Measurements from ENCODE around the gene S100PBP.

The S100PBP gene

DNA sequence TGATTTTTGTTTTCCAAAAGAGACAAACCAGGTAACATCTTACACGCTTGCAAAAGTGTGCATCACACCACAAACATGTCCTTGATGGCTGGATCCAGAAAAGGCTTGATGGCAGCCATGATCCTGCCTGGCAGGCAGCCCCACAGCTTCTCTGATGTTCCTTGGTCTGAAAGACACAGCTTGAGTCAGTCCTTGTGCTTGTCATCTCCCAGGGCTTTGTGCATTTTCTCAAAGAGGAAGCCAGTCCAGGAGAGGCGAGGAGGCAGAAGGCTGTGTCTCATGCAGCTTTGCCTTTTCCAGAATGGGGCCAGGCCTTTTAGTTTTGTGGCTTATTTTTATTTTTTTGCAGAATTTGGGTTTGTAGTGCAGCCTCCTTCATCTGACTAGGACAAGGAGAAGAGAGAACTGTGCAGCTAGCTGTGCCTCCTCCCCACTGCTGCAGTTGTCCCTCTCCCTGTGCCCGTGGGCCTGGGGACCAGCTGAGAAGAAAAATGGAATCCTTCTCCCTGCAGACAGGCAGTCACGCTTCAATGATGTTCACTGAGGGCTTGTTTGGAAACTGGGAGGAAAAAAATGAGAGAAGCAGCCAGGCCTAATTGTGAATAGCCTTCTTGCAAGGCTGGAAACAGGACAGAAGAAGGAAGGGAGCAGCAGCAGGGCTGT is 45.9 kb downstream of the S100PBP start:
- TF ChIP-seq POLR2AphosphoS5 (IDR thresholded peaks at IDR 0.05; ENCODE audit: low read depth, low read length) (no peak), FOXP2 (optimal IDR thresholded peaks at IDR 0.05; ENCODE audit: borderline replicate concordance, extremely low read depth, extremely low read length, insufficient read depth) (no peak), SIN3A (IDR thresholded peaks at IDR 0.05; ENCODE audit: borderline replicate concordance, insufficient read depth, low read length) (no peak), TAF1 (IDR thresholded peaks at IDR 0.05; ENCODE audit: borderline replicate concordance, insufficient read depth, low read length) (no peak)
- TF ChIP-seq, protein P1, sequence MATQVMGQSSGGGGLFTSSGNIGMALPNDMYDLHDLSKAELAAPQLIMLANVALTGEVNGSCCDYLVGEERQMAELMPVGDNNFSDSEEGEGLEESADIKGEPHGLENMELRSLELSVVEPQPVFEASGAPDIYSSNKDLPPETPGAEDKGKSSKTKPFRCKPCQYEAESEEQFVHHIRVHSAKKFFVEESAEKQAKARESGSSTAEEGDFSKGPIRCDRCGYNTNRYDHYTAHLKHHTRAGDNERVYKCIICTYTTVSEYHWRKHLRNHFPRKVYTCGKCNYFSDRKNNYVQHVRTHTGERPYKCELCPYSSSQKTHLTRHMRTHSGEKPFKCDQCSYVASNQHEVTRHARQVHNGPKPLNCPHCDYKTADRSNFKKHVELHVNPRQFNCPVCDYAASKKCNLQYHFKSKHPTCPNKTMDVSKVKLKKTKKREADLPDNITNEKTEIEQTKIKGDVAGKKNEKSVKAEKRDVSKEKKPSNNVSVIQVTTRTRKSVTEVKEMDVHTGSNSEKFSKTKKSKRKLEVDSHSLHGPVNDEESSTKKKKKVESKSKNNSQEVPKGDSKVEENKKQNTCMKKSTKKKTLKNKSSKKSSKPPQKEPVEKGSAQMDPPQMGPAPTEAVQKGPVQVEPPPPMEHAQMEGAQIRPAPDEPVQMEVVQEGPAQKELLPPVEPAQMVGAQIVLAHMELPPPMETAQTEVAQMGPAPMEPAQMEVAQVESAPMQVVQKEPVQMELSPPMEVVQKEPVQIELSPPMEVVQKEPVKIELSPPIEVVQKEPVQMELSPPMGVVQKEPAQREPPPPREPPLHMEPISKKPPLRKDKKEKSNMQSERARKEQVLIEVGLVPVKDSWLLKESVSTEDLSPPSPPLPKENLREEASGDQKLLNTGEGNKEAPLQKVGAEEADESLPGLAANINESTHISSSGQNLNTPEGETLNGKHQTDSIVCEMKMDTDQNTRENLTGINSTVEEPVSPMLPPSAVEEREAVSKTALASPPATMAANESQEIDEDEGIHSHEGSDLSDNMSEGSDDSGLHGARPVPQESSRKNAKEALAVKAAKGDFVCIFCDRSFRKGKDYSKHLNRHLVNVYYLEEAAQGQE (IDR thresholded peaks at IDR 0.05; ENCODE audit: insufficient read depth in 1 of 2, low read depth in 2 of 2, low read length in 2 of 2) = no peak

DNA sequence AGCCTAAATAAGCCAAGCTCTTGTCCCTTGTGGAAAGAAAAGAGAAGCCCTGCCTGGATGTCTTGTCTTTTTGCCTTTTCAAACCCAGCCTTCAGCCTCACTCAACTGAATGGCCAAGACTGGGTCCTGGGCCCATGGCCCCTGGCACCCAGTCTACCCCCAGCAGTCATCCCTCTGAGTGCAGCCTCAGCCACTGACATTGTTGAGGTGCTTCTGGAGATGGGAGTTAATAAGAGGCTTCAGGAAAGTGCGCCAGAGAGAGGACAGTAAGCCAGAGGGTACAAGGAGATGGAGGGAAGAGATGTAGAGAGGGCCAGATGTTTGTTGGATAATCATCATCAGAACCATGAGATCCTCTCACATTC is 46.4 kb downstream of the S100PBP start:
- TF ChIP-seq SIN3A (IDR thresholded peaks at IDR 0.05; ENCODE audit: borderline replicate concordance, insufficient read depth, low read length) (no peak), TAF1 (IDR thresholded peaks at IDR 0.05; ENCODE audit: borderline replicate concordance, insufficient read depth, low read length) (no peak), FOXP2 (optimal IDR thresholded peaks at IDR 0.05; ENCODE audit: borderline replicate concordance, extremely low read depth, extremely low read length, insufficient read depth) (no peak), POLR2AphosphoS5 (IDR thresholded peaks at IDR 0.05; ENCODE audit: low read depth, low read length) (no peak)
- TF ChIP-seq, protein P1 (IDR thresholded peaks at IDR 0.05; ENCODE audit: insufficient read depth in 1 of 2, low read depth in 2 of 2, low read length in 2 of 2) = no peak

DNA sequence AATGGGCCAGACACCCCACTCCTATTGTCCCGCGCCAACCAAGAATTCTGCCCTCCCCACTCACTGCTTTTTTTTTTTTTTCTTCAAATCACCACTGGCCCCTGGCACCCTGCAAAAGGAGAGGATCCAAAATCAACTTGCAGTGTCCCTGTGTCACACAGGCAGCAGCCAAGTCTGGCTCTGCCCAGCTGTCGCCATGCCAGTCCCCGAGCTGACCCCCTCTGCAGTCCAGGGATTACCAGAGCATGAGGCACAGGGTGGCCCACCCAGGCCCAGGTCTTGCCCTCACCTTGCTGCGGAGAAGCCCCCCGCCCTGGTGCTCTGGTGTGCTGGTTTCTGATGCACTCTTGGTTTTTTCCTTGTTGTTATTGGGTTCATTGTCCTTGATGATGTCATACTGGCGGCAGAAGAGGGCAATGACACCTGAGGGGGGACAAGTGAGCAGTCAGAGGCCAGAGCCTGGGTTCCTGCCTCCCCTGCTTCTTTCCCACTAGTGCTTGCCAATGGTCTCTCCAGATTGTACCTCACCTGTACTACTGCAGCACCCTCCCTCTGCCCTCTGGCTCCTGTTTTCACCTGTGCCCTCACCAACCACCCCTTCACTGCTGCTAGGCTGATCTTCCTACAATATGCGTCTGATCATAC is 47.0 kb downstream of the S100PBP start:
- TF ChIP-seq FOXP2 (optimal IDR thresholded peaks at IDR 0.05; ENCODE audit: borderline replicate concordance, extremely low read depth, extremely low read length, insufficient read depth) = no peak
- no peak for TF ChIP-seq TAF1 (IDR thresholded peaks at IDR 0.05; ENCODE audit: borderline replicate concordance, insufficient read depth, low read length)
- TF ChIP-seq POLR2AphosphoS5 (IDR thresholded peaks at IDR 0.05; ENCODE audit: low read depth, low read length) = no peak
- no peak for TF ChIP-seq SIN3A (IDR thresholded peaks at IDR 0.05; ENCODE audit: borderline replicate concordance, insufficient read depth, low read length)
- TF ChIP-seq, protein P1 (IDR thresholded peaks at IDR 0.05; ENCODE audit: insufficient read depth in 1 of 2, low read depth in 2 of 2, low read length in 2 of 2) = no peak

DNA sequence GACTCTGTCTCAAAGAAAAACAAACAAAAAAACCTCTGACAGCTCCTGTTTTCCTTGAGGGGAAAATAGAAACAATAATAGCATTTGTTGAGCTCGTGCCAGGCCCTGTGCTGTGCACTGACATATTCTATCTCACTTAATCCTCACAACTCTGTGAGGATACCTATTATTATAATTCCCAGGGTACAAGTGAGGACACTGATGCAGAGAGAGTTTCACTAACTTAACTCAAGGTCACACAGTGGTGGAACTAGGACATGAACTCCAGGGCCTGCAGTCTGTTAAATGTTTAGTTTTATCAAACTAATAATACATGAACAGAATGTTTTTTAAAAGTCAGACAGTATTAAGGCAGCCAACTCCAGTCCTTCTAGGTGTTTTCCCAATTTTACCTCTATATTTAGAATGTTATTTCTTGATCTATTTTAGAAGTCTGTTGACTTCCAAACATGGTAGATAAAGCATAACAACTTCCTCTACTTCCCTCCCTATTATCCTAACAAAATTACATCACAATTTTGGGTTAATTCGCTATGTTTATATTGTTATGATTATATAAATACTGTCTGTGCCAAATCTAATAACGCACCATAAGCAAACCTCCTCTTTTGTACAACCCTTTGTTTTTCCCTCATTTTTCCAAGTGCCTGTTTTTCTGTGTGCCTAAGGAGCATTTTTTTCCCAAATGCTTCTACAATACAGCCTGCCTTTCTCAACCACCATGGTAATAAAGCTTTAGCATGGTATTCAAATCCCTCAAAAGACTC is 48.4 kb downstream of the S100PBP start:
- no peak for TF ChIP-seq SIN3A (IDR thresholded peaks at IDR 0.05; ENCODE audit: borderline replicate concordance, insufficient read depth, low read length)
- TF ChIP-seq POLR2AphosphoS5 (IDR thresholded peaks at IDR 0.05; ENCODE audit: low read depth, low read length) = no peak
- TF ChIP-seq, protein P1 (IDR thresholded peaks at IDR 0.05; ENCODE audit: insufficient read depth in 1 of 2, low read depth in 2 of 2, low read length in 2 of 2) = no peak
- TF ChIP-seq FOXP2 (optimal IDR thresholded peaks at IDR 0.05; ENCODE audit: borderline replicate concordance, extremely low read depth, extremely low read length, insufficient read depth) = no peak
- no peak for TF ChIP-seq TAF1 (IDR thresholded peaks at IDR 0.05; ENCODE audit: borderline replicate concordance, insufficient read depth, low read length)
